K562 (cell line): ENCODE data around the gene INSYN2B. TPM values are rescaled to one million over a fixed set of nuclear protein-coding genes. Genes with fewer than 3 reads are reported as not detected.

Source experiments
- ATAC-seq: fragments of 200-7000 bp; cut with Tn5 transposase; 3 replicates; pipeline ENCODE4 v1.9.1; 2020; ENCODE audit warnings: moderate library complexity
- BruUV-seq: library from RNA; stranded (reverse); fragments of 400-500 nt; replicated peaks from 2 replicates; lab custom pipeline; 2021; lab: Mats Ljungman, UMichigan
- CTCF ChIA-PET: fragments of 300-600 bp; formaldehyde crosslinking; extraction: SDS; loops from one replicate; lab custom pipeline; 2021; ENCODE audit warnings: low intra/inter-chr PET ratio; lab: Yijun Ruan, JAX
- POLR2A ChIA-PET: fragments of 300-600, 350-650 bp; sonication (Branson Sonifier 250); formaldehyde crosslinking; extraction: SDS; loops from one replicate; lab custom pipeline; 2021; ENCODE audit warnings: antibody characterized with exemption, inconsistent platforms; lab: Yijun Ruan, JAX
- DNase-seq, 4 experiments: peaks; one replicate each; pipeline versions ENCODE4 v3.0.0 to v3.0.0-alpha.2; 2011 to 2018; ENCODE audit warnings: low spot score in 3 of 4, mixed read lengths in 3 of 4; ENCODE audit errors: extremely low read depth in 1 of 4
- FAIRE-seq: peaks from 2 replicates; lab custom pipeline; 2011; peaks lifted over from hg19 to GRCh38; lab: Jason Lieb, UNC
- H2AFZ ChIP-seq: 2 replicates; pipeline ENCODE4 v1.6.0; 2011; ENCODE audit warnings: low read depth, low read length, control low read depth, inconsistent platforms
- H3K27ac ChIP-seq: fragments of 200-600 bp; 3 replicates; pipeline ENCODE4 v1.8.0; 2011; ENCODE audit warnings: low read depth, mild to moderate bottlenecking, control low read depth, inconsistent platforms, low read length, moderate library complexity, mixed read lengths; ENCODE audit errors: extremely low read depth
- H3K27me3 ChIP-seq, 2 experiments: fragments of 300-600 bp in 1 of 2; 2 replicates in 1 of 2; 3 replicates in 1 of 2; pipeline versions ENCODE4 v1.6.0 to v1.8.0; 2011; ENCODE audit warnings: inconsistent platforms in 2 of 2, low read length in 2 of 2, mild to moderate bottlenecking in 1 of 2, mixed read lengths in 1 of 2, moderate library complexity in 1 of 2; ENCODE audit not compliant: control insufficient read depth in 2 of 2, insufficient read depth in 2 of 2
- H3K36me3 ChIP-seq: fragments of 300-600 bp; 3 replicates; pipeline ENCODE4 v1.8.0; 2011; ENCODE audit warnings: mild to moderate bottlenecking, low read length, inconsistent platforms; ENCODE audit not compliant: control insufficient read depth, insufficient read depth
- H3K4me1 ChIP-seq, 2 experiments: fragments of 200-600 bp in 1 of 2; replicated peaks in 1 of 2; 2 replicates in 1 of 2; 3 replicates in 1 of 2; pipeline versions ENCODE4 v1.5.1 to v1.8.0; 2011; ENCODE audit warnings: inconsistent platforms in 2 of 2, low read length in 2 of 2, mild to moderate bottlenecking in 1 of 2, mixed read lengths in 1 of 2, moderate library complexity in 1 of 2; ENCODE audit not compliant: control insufficient read depth in 2 of 2, insufficient read depth in 2 of 2
- H3K4me2 ChIP-seq: 2 replicates; pipeline ENCODE4 v1.6.1; 2011; ENCODE audit warnings: low read length, control low read depth, inconsistent platforms, mixed read lengths; ENCODE audit not compliant: insufficient read depth
- H3K4me3 ChIP-seq: fragments of 200-600 bp; sonication (generic), shearing (Covaris generic); 2 replicates; pipeline ENCODE4 v1.5.1; 2016; ENCODE audit warnings: control low read depth, inconsistent platforms
- H3K79me2 ChIP-seq: fragments of 200-600 bp; 3 replicates; pipeline ENCODE4 v1.8.0; 2011; ENCODE audit warnings: low read length, inconsistent platforms; ENCODE audit not compliant: control insufficient read depth, insufficient read depth
- H3K9ac ChIP-seq, 2 experiments: 2 replicates each; pipeline versions ENCODE4 v1.6.0 to v1.6.1; 2011; ENCODE audit warnings: low read depth in 2 of 2, low read length in 2 of 2, control low read depth in 1 of 2, inconsistent platforms in 1 of 2, mild to moderate bottlenecking in 1 of 2, mixed read lengths in 1 of 2; ENCODE audit not compliant: insufficient read depth in 1 of 2
- H3K9me1 ChIP-seq: one replicate; pipeline ENCODE4 v1.6.0; 2011; ENCODE audit warnings: inconsistent platforms, mild to moderate bottlenecking, low read length, moderate library complexity; ENCODE audit not compliant: control insufficient read depth, insufficient read depth
- H3K9me3 ChIP-seq: replicated peaks from 2 replicates; pipeline ENCODE4 v1.5.1; 2011; ENCODE audit warnings: low read depth, low read length, inconsistent platforms; ENCODE audit not compliant: control insufficient read depth, insufficient read depth
- H4K20me1 ChIP-seq: replicated peaks from 2 replicates; pipeline ENCODE4 v1.6.1; 2011; ENCODE audit warnings: low read length, inconsistent platforms, mixed read lengths; ENCODE audit not compliant: control insufficient read depth, insufficient read depth
- BCOR ChIP-seq: fragments of 450-650 bp; IDR thresholded peaks from 2 replicates; pipeline ENCODE4 v1.6.1; 2016
- BRCA1 ChIP-seq, 2 experiments: fragments of 450-650 bp in 1 of 2; sonication (generic) in 1 of 2; formaldehyde crosslinking in 1 of 2; IDR thresholded peaks; 2 replicates each; pipeline versions ENCODE4 v1.5.0 to v1.6.1; 2017 to 2020; ENCODE audit warnings: mild to moderate bottlenecking in 1 of 2, missing genetic modification reagents in 1 of 2
- CEBPG ChIP-seq, 3 experiments: fragments of 200-800 bp in 1 of 3; sonication (Bioruptor generic) in 1 of 3; sonication (generic) in 1 of 3; formaldehyde crosslinking in 1 of 3; IDR thresholded peaks in 2 of 3; conservative IDR thresholded peaks in 1 of 3; 2 replicates each; pipeline versions ENCODE4 v1.6.1 to v1.8.0; 2016 to 2022; ENCODE audit warnings: missing compliant biosample characterization in 2 of 3, missing genetic modification characterization in 2 of 3, mild to moderate bottlenecking in 1 of 3, missing genetic modification reagents in 1 of 3
- GATAD2B ChIP-seq: fragments of 450-650 bp; IDR thresholded peaks from 2 replicates; pipeline ENCODE4 v1.6.1; 2017; ENCODE audit warnings: mild to moderate bottlenecking, borderline replicate concordance
- LARP7 ChIP-seq: fragments of 450-650 bp; IDR thresholded peaks from 2 replicates; pipeline ENCODE4 v1.6.1; 2016
- PRPF4 ChIP-seq: fragments of 200-400 bp; formaldehyde crosslinking; IDR thresholded peaks from one replicate; pipeline ENCODE4 v1.6.1; 2017; ENCODE audit warnings: low read length, low read depth, mild to moderate bottlenecking; ENCODE audit not compliant: insufficient read depth, poor library complexity, severe bottlenecking
- RBM22 ChIP-seq: fragments of 200-400 bp; formaldehyde crosslinking; IDR thresholded peaks from 2 replicates; pipeline ENCODE4 v1.6.1; 2018; ENCODE audit warnings: low read length, low read depth; ENCODE audit not compliant: poor library complexity, severe bottlenecking
- XRCC4 ChIP-seq: IDR thresholded peaks from one replicate; pipeline ENCODE4 v1.6.1; 2011; ENCODE audit not compliant: insufficient read depth, insufficient read length; ENCODE audit errors: extremely low read depth
- ZBTB11 ChIP-seq, 3 experiments: fragments of 200-800 bp in 1 of 3; fragments of 250-450 bp in 1 of 3; fragments of 450-650 bp in 1 of 3; sonication (Bioruptor Pico) in 1 of 3; sonication (Bioruptor generic) in 1 of 3; formaldehyde crosslinking in 1 of 3; IDR thresholded peaks; 2 replicates each; pipeline versions ENCODE4 v1.6.1 to v1.8.0; 2016 to 2022; ENCODE audit warnings: mild to moderate bottlenecking in 2 of 3, missing genetic modification characterization in 2 of 3, missing compliant biosample characterization in 1 of 3, moderate library complexity in 1 of 3
- ZNF436 ChIP-seq: fragments of 250-450, 450-650 bp; sonication (Bioruptor Pico); formaldehyde crosslinking; IDR thresholded peaks from 2 replicates; pipeline ENCODE4 v1.7.0; 2020; ENCODE audit warnings: mild to moderate bottlenecking
- ZNF785 ChIP-seq: fragments of 250-450 bp; sonication (Bioruptor Pico); IDR thresholded peaks from 2 replicates; pipeline ENCODE4 v1.4.0; 2020; ENCODE audit warnings: mild to moderate bottlenecking
- WGBS: fragments of 100-300 bp; shearing (Covaris generic); methylation state at CpG from one replicate; pipeline ENCODE4 v1.1.6; 2016; ENCODE audit warnings: low coverage, mixed read lengths; ENCODE audit not compliant: insufficient coverage; ENCODE audit errors: missing lambda C conversion rate; 5-methylcytosine and 5-hydroxymethylcytosine counted together
- in situ Hi-C: fragments of 300-500 bp; cut with MboI; formaldehyde crosslinking; loops from 4 replicates; pipeline ENCODE4 v1.15.0; 2018; ENCODE audit warnings: inconsistent platforms, mixed read lengths
- intact Hi-C: fragments of 100-400 bp; cut with micrococcal nuclease; formaldehyde crosslinking; loops from 2 replicates; pipeline ENCODE4 v1.14.2; 2022
- polyA plus RNA-seq, 8 experiments: library from polyadenylated mRNA; depleted of rRNA in 4 of 8; stranded (reverse) in 5 of 8; unstranded in 3 of 8; fragments of >200 nt; fragmentation: Nextera tagmentation in 2 of 8; fragmentation: Illumina TruSeq in 1 of 8; extraction: Ambion mirVana in 2 of 8; extraction: Trizol in 1 of 8; gene quantifications; 2 replicates each; pipeline versions ENCODE4 v1.2.1 to v1.2.3, GENCODE V29; 2011 to 2014; ENCODE audit warnings: inconsistent platforms in 1 of 8, missing spikeins in 1 of 8
- total RNA-seq, 7 experiments: library from RNA; depleted of rRNA in 6 of 7; stranded (reverse); fragments of >200 nt in 6 of 7; fragmentation: Illumina TruSeq in 2 of 7; extraction: Trizol in 2 of 7; gene quantifications; 2 replicates each; pipeline versions ENCODE4 v1.2.1 to v1.2.3, GENCODE V29; 2011 to 2021; ENCODE audit warnings: low replicate concordance in 1 of 7
- TF ChIP-seq, protein P1 (sequence below): sonication (generic); formaldehyde crosslinking; IDR thresholded peaks from 2 replicates; pipeline ENCODE4 v1.8.0; 2022; ENCODE audit warnings: missing genetic modification reagents, mild to moderate bottlenecking, borderline replicate concordance
- TF ChIP-seq, protein P2 (sequence below), 2 experiments: fragments of 250-450 bp in 1 of 2; fragments of 450-650 bp in 1 of 2; sonication (Bioruptor Pico) in 1 of 2; IDR thresholded peaks; 2 replicates each; pipeline versions ENCODE4 v1.6.1 to v1.8.0; 2016 to 2021; ENCODE audit warnings: mild to moderate bottlenecking in 2 of 2, moderate library complexity in 2 of 2, missing compliant biosample characterization in 1 of 2, missing genetic modification characterization in 1 of 2
- TF ChIP-seq, protein P3 (sequence below): fragments of 450-650 bp; formaldehyde crosslinking; IDR thresholded peaks from 2 replicates; pipeline ENCODE4 v1.4.0; 2022; ENCODE audit warnings: mild to moderate bottlenecking, moderate library complexity

Gene INSYN2B
- total and polyA plus RNA-seq, 9 of the 15 experiments (the other 6 are each of a cell fraction or from before 2014, with no cell fraction given), result not detected

DNA sequence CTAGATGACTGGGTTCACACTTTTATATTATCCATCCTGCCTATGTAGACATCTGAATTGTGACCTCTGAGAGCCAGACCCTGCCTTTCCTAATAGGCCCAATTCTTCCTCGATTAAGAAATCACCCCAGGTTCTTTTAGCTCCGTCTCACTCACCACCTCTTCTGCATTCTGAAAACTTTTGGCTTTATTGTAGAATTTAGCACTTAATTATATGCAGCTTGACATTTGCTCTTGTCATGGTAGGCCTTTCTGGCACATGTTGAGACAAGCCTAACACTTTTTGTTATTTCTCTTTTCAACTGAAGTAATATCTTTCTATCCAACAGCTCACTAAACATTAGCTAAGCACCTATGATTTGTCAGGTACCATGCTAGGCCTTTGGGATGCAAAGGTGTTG lies 163.3 kb downstream of the INSYN2B start:
- no peaks in the 10 kb centered on the region for H4K20me1 ChIP-seq
- 28% methylated on average over 2 of the region's 2 CpGs for WGBS
- BruUV-seq, result no TSS peak
- no peak overlapping the region for H3K4me2 ChIP-seq
- CTCF ChIA-PET, result no interaction called here
- no peaks in the 10 kb centered on the region for H3K9me1 ChIP-seq
- no peaks in the 10 kb centered on the region for H3K27me3 ChIP-seq
- H2AFZ ChIP-seq, result no peak overlapping the region
- POLR2A ChIA-PET, result no interaction called here
- ATAC-seq (no peak), FAIRE-seq (no peak), DNase-seq (no peak)
- H3K36me3 ChIP-seq, result no peaks in the 10 kb centered on the region
- intact Hi-C loops (no loop called here), in situ Hi-C loops (no loop called here)
- no peak overlapping the region for H3K9ac ChIP-seq
- no peaks in the 10 kb centered on the region for H3K4me1 ChIP-seq
- H3K4me3 ChIP-seq, result no peak overlapping the region
- no peak overlapping the region for H3K27ac ChIP-seq
- H3K79me2 ChIP-seq, result no peaks in the 10 kb centered on the region
- no peaks in the 10 kb centered on the region for H3K9me3 ChIP-seq
- TF ChIP-seq, protein P1, sequence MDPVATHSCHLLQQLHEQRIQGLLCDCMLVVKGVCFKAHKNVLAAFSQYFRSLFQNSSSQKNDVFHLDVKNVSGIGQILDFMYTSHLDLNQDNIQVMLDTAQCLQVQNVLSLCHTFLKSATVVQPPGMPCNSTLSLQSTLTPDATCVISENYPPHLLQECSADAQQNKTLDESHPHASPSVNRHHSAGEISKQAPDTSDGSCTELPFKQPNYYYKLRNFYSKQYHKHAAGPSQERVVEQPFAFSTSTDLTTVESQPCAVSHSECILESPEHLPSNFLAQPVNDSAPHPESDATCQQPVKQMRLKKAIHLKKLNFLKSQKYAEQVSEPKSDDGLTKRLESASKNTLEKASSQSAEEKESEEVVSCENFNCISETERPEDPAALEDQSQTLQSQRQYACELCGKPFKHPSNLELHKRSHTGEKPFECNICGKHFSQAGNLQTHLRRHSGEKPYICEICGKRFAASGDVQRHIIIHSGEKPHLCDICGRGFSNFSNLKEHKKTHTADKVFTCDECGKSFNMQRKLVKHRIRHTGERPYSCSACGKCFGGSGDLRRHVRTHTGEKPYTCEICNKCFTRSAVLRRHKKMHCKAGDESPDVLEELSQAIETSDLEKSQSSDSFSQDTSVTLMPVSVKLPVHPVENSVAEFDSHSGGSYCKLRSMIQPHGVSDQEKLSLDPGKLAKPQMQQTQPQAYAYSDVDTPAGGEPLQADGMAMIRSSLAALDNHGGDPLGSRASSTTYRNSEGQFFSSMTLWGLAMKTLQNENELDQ, result no peak
- no peak for TF ChIP-seq BRCA1 (IDR thresholded peaks at IDR 0.05)
- TF ChIP-seq BRCA1 (CRISPR knock-in tag; IDR thresholded peaks at IDR 0.05), result no peak
- no peak for TF ChIP-seq ZNF785 (CRISPR knock-in tag)
- TF ChIP-seq PRPF4, result no peak
- TF ChIP-seq ZNF436 (CRISPR knock-in tag), result no peak
- TF ChIP-seq RBM22, result no peak
- TF ChIP-seq GATAD2B, result no peak
- TF ChIP-seq CEBPG (CRISPR knock-in tag; IDR thresholded peaks at IDR 0.05), result no peak
- no peak for TF ChIP-seq CEBPG (tag; conservative IDR thresholded peaks at IDR 0.05 in 1 of 2, IDR thresholded peaks at IDR 0.05 in 1 of 2)
- no peak for TF ChIP-seq LARP7
- TF ChIP-seq XRCC4, result no peak
- TF ChIP-seq, protein P2, sequence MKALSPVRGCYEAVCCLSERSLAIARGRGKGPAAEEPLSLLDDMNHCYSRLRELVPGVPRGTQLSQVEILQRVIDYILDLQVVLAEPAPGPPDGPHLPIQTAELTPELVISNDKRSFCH (CRISPR knock-in tag; IDR thresholded peaks at IDR 0.05), result no peak
- TF ChIP-seq, protein P2 (tag; IDR thresholded peaks at IDR 0.05), result no peak
- TF ChIP-seq, protein P3, sequence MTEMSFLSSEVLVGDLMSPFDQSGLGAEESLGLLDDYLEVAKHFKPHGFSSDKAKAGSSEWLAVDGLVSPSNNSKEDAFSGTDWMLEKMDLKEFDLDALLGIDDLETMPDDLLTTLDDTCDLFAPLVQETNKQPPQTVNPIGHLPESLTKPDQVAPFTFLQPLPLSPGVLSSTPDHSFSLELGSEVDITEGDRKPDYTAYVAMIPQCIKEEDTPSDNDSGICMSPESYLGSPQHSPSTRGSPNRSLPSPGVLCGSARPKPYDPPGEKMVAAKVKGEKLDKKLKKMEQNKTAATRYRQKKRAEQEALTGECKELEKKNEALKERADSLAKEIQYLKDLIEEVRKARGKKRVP (CRISPR knock-in tag), result no peak
- TF ChIP-seq ZBTB11 (CRISPR knock-in tag; IDR thresholded peaks at IDR 0.05), result no peak
- TF ChIP-seq BCOR, result no peak
